HEK293T (cell line): ENCODE data around the gene TMIE.

ENCODE experiments used
- CTCF ChIA-PET: fragments of 350-600 bp; formaldehyde crosslinking; extraction: SDS; loops from one replicate; lab custom pipeline; 2021; ENCODE audit warnings: antibody characterized with exemption, inconsistent platforms; lab: Yijun Ruan, JAX
- POLR2A ChIA-PET: fragments of 350-600 bp; formaldehyde crosslinking; extraction: SDS; loops from one replicate; lab custom pipeline; 2020; ENCODE audit warnings: antibody characterized with exemption, inconsistent platforms; lab: Yijun Ruan, JAX
- DNase-seq: peaks from one replicate; pipeline ENCODE4 v3.0.0; 2012; ENCODE audit warnings: mixed read lengths; ENCODE audit errors: extremely low spot score
- ARNT ChIP-seq: fragments of 450-650 bp; IDR thresholded peaks from 2 replicates; pipeline ENCODE4 v1.6.1; 2017; ENCODE audit warnings: mild to moderate bottlenecking
- BHLHE40 ChIP-seq: fragments of 450-650 bp; IDR thresholded peaks from 2 replicates; pipeline ENCODE4 v1.6.1; 2016; ENCODE audit warnings: mild to moderate bottlenecking, moderate library complexity, borderline replicate concordance
- CTBP1 ChIP-seq: fragments of 450-650 bp; IDR thresholded peaks from 2 replicates; pipeline ENCODE4 v1.6.1; 2016; ENCODE audit warnings: borderline replicate concordance
- ELF4 ChIP-seq: fragments of 450-650 bp; IDR thresholded peaks from 2 replicates; pipeline ENCODE4 v1.6.1; 2017; ENCODE audit warnings: antibody characterized with exemption
- FOXA1 ChIP-seq: fragments of 450-650 bp; IDR thresholded peaks from 2 replicates; pipeline ENCODE4 v1.6.1; 2016; ENCODE audit warnings: mild to moderate bottlenecking
- FOXK2 ChIP-seq: fragments of 450-650 bp; IDR thresholded peaks from 2 replicates; pipeline ENCODE4 v1.6.1; 2016; ENCODE audit warnings: mild to moderate bottlenecking
- FOXM1 ChIP-seq: fragments of 450-650 bp; IDR thresholded peaks from 2 replicates; pipeline ENCODE4 v1.6.1; 2017; ENCODE audit warnings: mild to moderate bottlenecking, borderline replicate concordance
- HDGF ChIP-seq: fragments of 450-650 bp; IDR thresholded peaks from 2 replicates; pipeline ENCODE4 v1.6.1; 2017; ENCODE audit warnings: antibody characterized with exemption, borderline replicate concordance
- L3MBTL2 ChIP-seq: fragments of 450-650 bp; conservative IDR thresholded peaks from 2 replicates; pipeline ENCODE4 v1.6.1; 2016; ENCODE audit warnings: mild to moderate bottlenecking
- LEF1 ChIP-seq: fragments of 450-650 bp; IDR thresholded peaks from 2 replicates; pipeline ENCODE4 v1.6.1; 2017; ENCODE audit warnings: mild to moderate bottlenecking, borderline replicate concordance
- NFRKB ChIP-seq: fragments of 450-650 bp; IDR thresholded peaks from 2 replicates; pipeline ENCODE4 v1.6.1; 2016; ENCODE audit warnings: mild to moderate bottlenecking, moderate library complexity
- PKNOX1 ChIP-seq: fragments of 450-650 bp; IDR thresholded peaks from 2 replicates; pipeline ENCODE4 v1.6.1; 2016
- SP1 ChIP-seq: fragments of 450-650 bp; IDR thresholded peaks from 2 replicates; pipeline ENCODE4 v1.6.1; 2017
- SUZ12 ChIP-seq: fragments of 450-650 bp; IDR thresholded peaks from 2 replicates; pipeline ENCODE4 v1.6.1; 2016; ENCODE audit warnings: mild to moderate bottlenecking
- TARDBP ChIP-seq: fragments of 450-650 bp; IDR thresholded peaks from 2 replicates; pipeline ENCODE4 v1.6.1; 2016
- ZNF384 ChIP-seq: fragments of 450-650 bp; IDR thresholded peaks from 2 replicates; pipeline ENCODE4 v1.6.1; 2016

The TMIE gene

GRCh38 chr3:46660543-46661523 is 40.4 kb upstream of the TMIE start:
- CTCF ChIA-PET, result interaction anchor here (0.9 kb wide), 1 partner anchor 172 kb away, joined by 5 read pairs; no protein-coding TSS in a partner anchor
- no peak for DNase-seq
- POLR2A ChIA-PET, result no interaction called here
- TF ChIP-seq PKNOX1, result no peak
- TF ChIP-seq SP1, result no peak
- TF ChIP-seq FOXA1, result no peak
- TF ChIP-seq NFRKB, result no peak
- no peak for TF ChIP-seq ZNF384
- no peak for TF ChIP-seq BHLHE40
- no peak for TF ChIP-seq FOXM1
- TF ChIP-seq L3MBTL2, result no peak

- ChIA-PET POLR2A (no interaction called here), CTCF (interaction anchor here (0.9 kb wide), 1 partner anchor 173 kb away, joined by 5 read pairs; no protein-coding TSS in a partner anchor)
- TF ChIP-seq SP1, result no peak
- TF ChIP-seq FOXA1, result no peak
- no peak for TF ChIP-seq TARDBP
- TF ChIP-seq FOXM1, result no peak
- TF ChIP-seq NFRKB, result no peak
- TF ChIP-seq FOXK2, result no peak
- TF ChIP-seq SUZ12, result no peak
- TF ChIP-seq ELF4, result no peak
- DNase-seq, result no peak
Observed at GRCh38 chr3:46661776-46662766, 39.1 kb upstream of the TMIE start.

- TF ChIP-seq SUZ12 (no peak), FOXK2 (no peak), ARNT (no peak), PKNOX1 (no peak), ZNF384 (no peak), BHLHE40 (no peak), LEF1 (no peak), TARDBP (no peak), L3MBTL2 (no peak), SP1 (no peak), FOXM1 (no peak), HDGF (no peak)
- no peak for DNase-seq
- CTCF ChIA-PET, result no interaction called here
- POLR2A ChIA-PET, result no interaction called here
Observed at GRCh38 chr3:46662771-46663551, 38.2 kb upstream of the TMIE start.

- CTCF ChIA-PET, result interaction anchor here (0.9 to 1.4 kb wide), 2 partner anchors 11 to 33 kb away, joined by 3 to 7 read pairs; no protein-coding TSS in a partner anchor
- DNase-seq, result no peak
- POLR2A ChIA-PET, result no interaction called here
- no peak for TF ChIP-seq FOXA1
- peak; percentile 72 for TF ChIP-seq PKNOX1
- TF ChIP-seq TARDBP, result no peak
- TF ChIP-seq SUZ12, result no peak
- no peak for TF ChIP-seq FOXK2
Observed at GRCh38 chr3:46663591-46664135, 37.5 kb upstream of the TMIE start.

GRCh38 chr3:46664188-46664970 is 36.8 kb upstream of the TMIE start:
- TF ChIP-seq SP1 (no peak), SUZ12 (no peak), LEF1 (no peak), BHLHE40 (no peak), FOXA1 (no peak), ARNT (no peak), FOXM1 (no peak), TARDBP (no peak), ZNF384 (no peak), L3MBTL2 (no peak), ELF4 (no peak), NFRKB (no peak), PKNOX1 (no peak), CTBP1 (no peak), HDGF (no peak)
- ChIA-PET CTCF (interaction anchor here (0.7 to 1.4 kb wide), 3 partner anchors 10 to 65 kb away, joined by 3 to 7 read pairs (median 3); no protein-coding TSS in a partner anchor), POLR2A (no interaction called here)
- DNase-seq, result no peak
